Activated effector memory CD4-positive, alpha-beta T cell treated with anti-CD3 and anti-CD28 coated beads, Interleukin-2, amount 50 U/mL, for 16 hours (primary cell): ENCODE measurements around the gene ERAS.
"Not testable (repeated sequence)": the region's sequence is repeated elsewhere in the genome, so short reads cannot be mapped to it uniquely, and the experiment has no call there.

ENCODE experiments used
- DNase-seq: peaks from one replicate; pipeline ENCODE4 v3.0.0-alpha.2; 2020

The ERAS gene

GRCh38 chrX:48834383-48834709, 8.0 kb downstream of the ERAS start:
- no peak for DNase-seq

GRCh38 chrX:48835524-48836329, 9.4 kb downstream of the ERAS start, which contains the start of gene PCSK1N:
Gene PCSK1N, minus strand, starts transcription at chrX:48835610. Its CDS starts 78 bp downstream, at chrX:48835532.
- no peak for DNase-seq

- DNase-seq: no peak
Observed at GRCh38 chrX:48839686-48840085, 13.4 kb downstream of the ERAS start.

- no peak for DNase-seq
Observed at GRCh38 chrX:48848847-48849246, 22.5 kb downstream of the ERAS start.

GRCh38 chrX:48852857-48853256, 26.5 kb downstream of the ERAS start:
- no peak for DNase-seq

- DNase-seq: not testable (repeated sequence)
Observed at GRCh38 chrX:48853494-48853893, 27.2 kb downstream of the ERAS start.

GRCh38 chrX:48854121-48854804, 27.9 kb downstream of the ERAS start:
- not testable (repeated sequence) for DNase-seq

- DNase-seq: no peak
Observed at GRCh38 chrX:48854898-48855297, 28.6 kb downstream of the ERAS start.

- DNase-seq: no peak
Observed at GRCh38 chrX:48864210-48864609, 37.9 kb downstream of the ERAS start.

- not testable (repeated sequence) for DNase-seq
Observed at GRCh38 chrX:48872017-48872416, 45.7 kb downstream of the ERAS start.

GRCh38 chrX:48876944-48877343, 50.6 kb downstream of the ERAS start:
- DNase-seq: not testable (repeated sequence)
